NB4 (cell line): ENCODE measurements around the gene XYLT1.

Experiments used
- DNase-seq: peaks from one replicate; pipeline ENCODE4 v3.0.0; 2010; ENCODE audit warnings: low read depth
- H3K4me3 ChIP-seq: one replicate; pipeline ENCODE4 v1.5.1; 2011; ENCODE audit warnings: mild to moderate bottlenecking, low read depth, low read length, moderate library complexity
- CTCF ChIP-seq: IDR thresholded peaks from one replicate; pipeline ENCODE4 v1.5.1; 2012; ENCODE audit warnings: low read depth, low read length
- MAX ChIP-seq: IDR thresholded peaks from 2 replicates; pipeline ENCODE4 v1.6.1; 2011; ENCODE audit warnings: low read depth, low read length
- MYC ChIP-seq: IDR thresholded peaks from 2 replicates; pipeline ENCODE4 v1.6.1; 2011; ENCODE audit warnings: low read depth, low read length
- POLR2A ChIP-seq: IDR thresholded peaks from 2 replicates; pipeline ENCODE4 v1.6.1; 2011; ENCODE audit warnings: mild to moderate bottlenecking; ENCODE audit not compliant: insufficient read length; ENCODE audit errors: extremely low read depth

XYLT1 gene

GRCh38 chr16:17203424-17203823 lies 267.3 kb downstream of the XYLT1 start:
- DNase-seq: no peak
- no peak overlapping the region for H3K4me3 ChIP-seq
- no peak for TF ChIP-seq CTCF
- no peak for TF ChIP-seq POLR2A
- TF ChIP-seq MAX: no peak
- TF ChIP-seq MYC: no peak

GRCh38 chr16:17199135-17199534 lies 271.6 kb downstream of the XYLT1 start:
- no peak for DNase-seq
- no peak overlapping the region for H3K4me3 ChIP-seq
- no peak for TF ChIP-seq MAX
- no peak for TF ChIP-seq CTCF
- no peak for TF ChIP-seq POLR2A
- TF ChIP-seq MYC: no peak

GRCh38 chr16:17196526-17196925 lies 274.2 kb downstream of the XYLT1 start:
- DNase-seq: no peak
- no peak overlapping the region for H3K4me3 ChIP-seq
- TF ChIP-seq CTCF (no peak), MYC (no peak), POLR2A (no peak), MAX (no peak)

- no peak overlapping the region for H3K4me3 ChIP-seq
- DNase-seq: peak; percentile 65
- no peak for TF ChIP-seq MYC
- peak; percentile 80 for TF ChIP-seq CTCF
Observed at GRCh38 chr16:17194190-17194780, 276.5 kb downstream of the XYLT1 start.

- H3K4me3 ChIP-seq: no peak overlapping the region
Observed at GRCh38 chr16:17193566-17194100, 277.1 kb downstream of the XYLT1 start.

More at GRCh38 chr16:17193566-17194100, 277.1 kb downstream of the XYLT1 start:
- no peak for DNase-seq
- TF ChIP-seq MYC: no peak
- no peak for TF ChIP-seq CTCF
- no peak for TF ChIP-seq POLR2A
- no peak for TF ChIP-seq MAX
